SH-SY5Y (cell line): ENCODE data around the gene ARL6IP4.

Experiments used
- GATA2 ChIP-seq: IDR thresholded peaks from 2 replicates; pipeline ENCODE4 v1.6.1; 2011; ENCODE audit warnings: mild to moderate bottlenecking, low read depth, low read length
- GATA3 ChIP-seq: IDR thresholded peaks from 2 replicates; pipeline ENCODE4 v1.6.1; 2011; ENCODE audit warnings: low read depth, mild to moderate bottlenecking, low read length, moderate library complexity

Gene ARL6IP4

GRCh38 chr12:122949816-122950675, 30.4 kb upstream of the ARL6IP4 start:
- TF ChIP-seq GATA2 (no peak), GATA3 (no peak)

- TF ChIP-seq GATA2: no peak
- TF ChIP-seq GATA3: no peak
Measured at GRCh38 chr12:122951406-122951805, 29.1 kb upstream of the ARL6IP4 start.

- TF ChIP-seq GATA3: no peak
- TF ChIP-seq GATA2: no peak
Measured at GRCh38 chr12:122951979-122952892, 28.2 kb upstream of the ARL6IP4 start.

- TF ChIP-seq GATA2: no peak
- no peak for TF ChIP-seq GATA3
Measured at GRCh38 chr12:122955156-122955555, 25.3 kb upstream of the ARL6IP4 start.

GRCh38 chr12:122956035-122956434, 24.4 kb upstream of the ARL6IP4 start:
- TF ChIP-seq GATA3: no peak
- no peak for TF ChIP-seq GATA2

- TF ChIP-seq GATA3 (no peak), GATA2 (no peak)
Measured at GRCh38 chr12:122958198-122958888, 22.1 kb upstream of the ARL6IP4 start.

GRCh38 chr12:122959566-122960192, 20.8 kb upstream of the ARL6IP4 start:
- TF ChIP-seq GATA2 (no peak), GATA3 (no peak)

GRCh38 chr12:122960193-122960569, 20.3 kb upstream of the ARL6IP4 start:
- TF ChIP-seq GATA2 (no peak), GATA3 (no peak)

GRCh38 chr12:122961531-122962329, 18.8 kb upstream of the ARL6IP4 start:
- no peak for TF ChIP-seq GATA2
- TF ChIP-seq GATA3: no peak

GRCh38 chr12:122963941-122964265, 16.6 kb upstream of the ARL6IP4 start:
- TF ChIP-seq GATA2 (no peak), GATA3 (no peak)

GRCh38 chr12:122964439-122965257, 15.8 kb upstream of the ARL6IP4 start:
- TF ChIP-seq GATA3 (no peak), GATA2 (no peak)

GRCh38 chr12:122965321-122965751, 15.1 kb upstream of the ARL6IP4 start:
- TF ChIP-seq GATA3 (no peak), GATA2 (no peak)
